C4-2B (cell line): ENCODE measurements around the gene ITGA4.

Source experiments
- H3K27ac ChIP-seq: fragments of 450-650 bp; 2 replicates; pipeline ENCODE4 v1.5.1; 2017
- CTCF ChIP-seq: fragments of 450-650 bp; conservative IDR thresholded peaks from 2 replicates; pipeline ENCODE4 v1.5.1; 2017; ENCODE audit warnings: mild to moderate bottlenecking
- ZFX ChIP-seq: fragments of 450-650 bp; IDR thresholded peaks from 2 replicates; pipeline ENCODE4 v1.6.1; 2017

ITGA4 gene

GRCh38 chr2:181578829-181579228 lies 121.6 kb downstream of the ITGA4 start:
- no peak overlapping the region for H3K27ac ChIP-seq
- TF ChIP-seq CTCF (no peak), ZFX (no peak)

GRCh38 chr2:181581534-181581933 lies 124.3 kb downstream of the ITGA4 start:
- TF ChIP-seq CTCF (peak; percentile 36; the same call in 1 of the 2 replicates), ZFX (no peak)
- no peak overlapping the region for H3K27ac ChIP-seq

GRCh38 chr2:181585732-181586131 lies 128.5 kb downstream of the ITGA4 start:
- no peak for TF ChIP-seq CTCF
- TF ChIP-seq ZFX: no peak
- no peak overlapping the region for H3K27ac ChIP-seq
